Measurements from ENCODE around the gene DYNC1I1.

- TF ChIP-seq, protein P1, sequence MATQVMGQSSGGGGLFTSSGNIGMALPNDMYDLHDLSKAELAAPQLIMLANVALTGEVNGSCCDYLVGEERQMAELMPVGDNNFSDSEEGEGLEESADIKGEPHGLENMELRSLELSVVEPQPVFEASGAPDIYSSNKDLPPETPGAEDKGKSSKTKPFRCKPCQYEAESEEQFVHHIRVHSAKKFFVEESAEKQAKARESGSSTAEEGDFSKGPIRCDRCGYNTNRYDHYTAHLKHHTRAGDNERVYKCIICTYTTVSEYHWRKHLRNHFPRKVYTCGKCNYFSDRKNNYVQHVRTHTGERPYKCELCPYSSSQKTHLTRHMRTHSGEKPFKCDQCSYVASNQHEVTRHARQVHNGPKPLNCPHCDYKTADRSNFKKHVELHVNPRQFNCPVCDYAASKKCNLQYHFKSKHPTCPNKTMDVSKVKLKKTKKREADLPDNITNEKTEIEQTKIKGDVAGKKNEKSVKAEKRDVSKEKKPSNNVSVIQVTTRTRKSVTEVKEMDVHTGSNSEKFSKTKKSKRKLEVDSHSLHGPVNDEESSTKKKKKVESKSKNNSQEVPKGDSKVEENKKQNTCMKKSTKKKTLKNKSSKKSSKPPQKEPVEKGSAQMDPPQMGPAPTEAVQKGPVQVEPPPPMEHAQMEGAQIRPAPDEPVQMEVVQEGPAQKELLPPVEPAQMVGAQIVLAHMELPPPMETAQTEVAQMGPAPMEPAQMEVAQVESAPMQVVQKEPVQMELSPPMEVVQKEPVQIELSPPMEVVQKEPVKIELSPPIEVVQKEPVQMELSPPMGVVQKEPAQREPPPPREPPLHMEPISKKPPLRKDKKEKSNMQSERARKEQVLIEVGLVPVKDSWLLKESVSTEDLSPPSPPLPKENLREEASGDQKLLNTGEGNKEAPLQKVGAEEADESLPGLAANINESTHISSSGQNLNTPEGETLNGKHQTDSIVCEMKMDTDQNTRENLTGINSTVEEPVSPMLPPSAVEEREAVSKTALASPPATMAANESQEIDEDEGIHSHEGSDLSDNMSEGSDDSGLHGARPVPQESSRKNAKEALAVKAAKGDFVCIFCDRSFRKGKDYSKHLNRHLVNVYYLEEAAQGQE (IDR thresholded peaks at IDR 0.05; ENCODE audit: insufficient read depth in 1 of 2, low read depth in 2 of 2, low read length in 2 of 2): no peak
- TF ChIP-seq POLR2AphosphoS5 (IDR thresholded peaks at IDR 0.05; ENCODE audit: low read depth, low read length) (no peak), TAF1 (IDR thresholded peaks at IDR 0.05; ENCODE audit: borderline replicate concordance, insufficient read depth, low read length) (no peak), SIN3A (IDR thresholded peaks at IDR 0.05; ENCODE audit: borderline replicate concordance, insufficient read depth, low read length) (no peak), FOXP2 (optimal IDR thresholded peaks at IDR 0.05; ENCODE audit: borderline replicate concordance, extremely low read depth, extremely low read length, insufficient read depth) (no peak)
These were observed 8.3 kb downstream of the DYNC1I1 start for GRCh38 chr7:95780665-95781064.
